Fibroblast of lung (primary cell): ENCODE measurements around the gene TMEM63C. TPM values are rescaled to one million over a fixed set of nuclear protein-coding genes. Genes with fewer than 3 reads are reported as not detected.

Experiments used
- DNase-seq, 2 donors: peaks; one replicate each; pipeline versions ENCODE4 v3.0.0 to v3.0.0-alpha.2; 2010; ENCODE audit warnings: low read depth in 2 of 2
- H2AFZ ChIP-seq: 2 replicates; pipeline ENCODE4 v1.5.1; 2012; ENCODE audit warnings: low read length, control low read depth, inconsistent platforms
- H3K27ac ChIP-seq: 2 replicates; pipeline ENCODE4 v1.5.1; 2011; ENCODE audit warnings: low read length, control low read depth; ENCODE audit not compliant: insufficient read depth
- H3K27me3 ChIP-seq: 2 replicates; pipeline ENCODE4 v1.5.1; 2011; ENCODE audit warnings: mild to moderate bottlenecking, low read length; ENCODE audit not compliant: control insufficient read depth, insufficient read depth
- H3K36me3 ChIP-seq: 2 replicates; pipeline ENCODE4 v1.5.1; 2011; ENCODE audit warnings: low read length; ENCODE audit not compliant: control insufficient read depth, insufficient read depth
- H3K4me1 ChIP-seq: 2 replicates; pipeline ENCODE4 v1.5.1; 2011; ENCODE audit warnings: low read length; ENCODE audit not compliant: control insufficient read depth, insufficient read depth; ENCODE audit errors: extremely low read depth
- H3K4me2 ChIP-seq: 2 replicates; pipeline ENCODE4 v1.5.1; 2011; ENCODE audit warnings: low read length, control low read depth; ENCODE audit not compliant: insufficient read depth; ENCODE audit errors: extremely low read depth
- H3K4me3 ChIP-seq, 4 experiments: fragments of 200-600 bp in 1 of 4; sonication (generic) in 1 of 4; replicated peaks in 1 of 4; 2 replicates each; pipeline ENCODE4 v1.5.1; 2011 to 2016; ENCODE audit warnings: low read length in 4 of 4, low read depth in 3 of 4, mild to moderate bottlenecking in 3 of 4, control low read depth in 2 of 4, inconsistent platforms in 1 of 4, mixed read lengths in 1 of 4; ENCODE audit not compliant: insufficient read depth in 1 of 4; ENCODE audit errors: control extremely low read depth in 1 of 4
- H3K79me2 ChIP-seq: 2 replicates; pipeline ENCODE4 v1.5.1; 2012; ENCODE audit warnings: mild to moderate bottlenecking, low read length, inconsistent platforms; ENCODE audit not compliant: control insufficient read depth, insufficient read depth
- H3K9ac ChIP-seq: 2 replicates; pipeline ENCODE4 v1.5.1; 2011; ENCODE audit warnings: mild to moderate bottlenecking, low read length, control low read depth; ENCODE audit not compliant: insufficient read depth
- H3K9me3 ChIP-seq: 2 replicates; pipeline ENCODE4 v1.5.1; 2012; ENCODE audit warnings: low read depth, low read length; ENCODE audit not compliant: control insufficient read depth, insufficient read depth
- H4K20me1 ChIP-seq: 2 replicates; pipeline ENCODE4 v1.5.1; 2011; ENCODE audit warnings: low read length; ENCODE audit not compliant: control insufficient read depth, insufficient read depth; ENCODE audit errors: extremely low read depth
- EZH2 ChIP-seq: IDR thresholded peaks from 2 replicates; pipeline ENCODE4 v1.5.1; 2012; ENCODE audit warnings: low read length, control low read depth, mild to moderate bottlenecking; ENCODE audit errors: missing control alignments
- polyA plus RNA-seq, 2 donors: library from polyadenylated mRNA; depleted of rRNA in 1 of 2; stranded (reverse) in 1 of 2; unstranded in 1 of 2; fragments of >200 nt; gene quantifications; 2 replicates each; pipeline ENCODE4 v1.2.1, GENCODE V29; 2011 to 2012; ENCODE audit warnings: missing spikeins in 1 of 2
- total RNA-seq: library from RNA; depleted of rRNA; stranded (reverse); fragments of >200 nt; gene quantifications from 2 replicates; pipeline ENCODE4 v1.2.1, GENCODE V29; 2014
- TF ChIP-seq, protein P1 (sequence below), 2 donors: IDR thresholded peaks in 1 of 2; conservative IDR thresholded peaks in 1 of 2; 1 replicate in 1 of 2; 2 replicates in 1 of 2; pipeline ENCODE4 v1.5.1; 2011 to 2012; ENCODE audit warnings: low read length in 2 of 2, control low read depth in 1 of 2, inconsistent platforms in 1 of 2, low read depth in 1 of 2, mild to moderate bottlenecking in 1 of 2

The TMEM63C gene
- total and polyA plus RNA-seq, 2 donors (not counting 1 experiment from before 2014, with no cell fraction given), result 0.66 TPM; not detected in 1

DNA sequence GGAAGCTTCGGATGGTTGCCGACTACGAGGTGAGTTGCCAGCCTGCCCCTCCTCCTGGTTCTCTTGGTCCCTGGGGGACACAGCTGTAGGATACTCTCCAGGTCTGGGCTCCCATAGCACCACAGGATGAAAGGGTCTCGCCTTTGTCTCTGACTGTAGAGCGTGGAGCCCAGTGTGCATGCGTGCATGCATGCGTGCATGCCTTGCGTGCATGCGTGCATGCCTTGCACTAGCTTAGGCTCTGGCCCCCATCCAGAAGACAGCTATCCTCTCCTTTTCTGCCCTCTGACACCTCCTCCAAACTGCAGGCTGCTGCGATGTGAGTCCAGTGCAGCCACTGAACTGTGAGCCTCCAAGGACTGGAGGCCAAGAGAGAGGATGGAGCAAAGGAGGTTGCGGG lies 70.3 kb downstream of the TMEM63C start:
- no peaks in the 10 kb centered on the region for H3K79me2 ChIP-seq
- DNase-seq, result no peak
- H2AFZ ChIP-seq, result no peak overlapping the region
- H3K4me1 ChIP-seq, result no peaks in the 10 kb centered on the region
- no peak overlapping the region for H3K27ac ChIP-seq
- TF ChIP-seq, protein P1, sequence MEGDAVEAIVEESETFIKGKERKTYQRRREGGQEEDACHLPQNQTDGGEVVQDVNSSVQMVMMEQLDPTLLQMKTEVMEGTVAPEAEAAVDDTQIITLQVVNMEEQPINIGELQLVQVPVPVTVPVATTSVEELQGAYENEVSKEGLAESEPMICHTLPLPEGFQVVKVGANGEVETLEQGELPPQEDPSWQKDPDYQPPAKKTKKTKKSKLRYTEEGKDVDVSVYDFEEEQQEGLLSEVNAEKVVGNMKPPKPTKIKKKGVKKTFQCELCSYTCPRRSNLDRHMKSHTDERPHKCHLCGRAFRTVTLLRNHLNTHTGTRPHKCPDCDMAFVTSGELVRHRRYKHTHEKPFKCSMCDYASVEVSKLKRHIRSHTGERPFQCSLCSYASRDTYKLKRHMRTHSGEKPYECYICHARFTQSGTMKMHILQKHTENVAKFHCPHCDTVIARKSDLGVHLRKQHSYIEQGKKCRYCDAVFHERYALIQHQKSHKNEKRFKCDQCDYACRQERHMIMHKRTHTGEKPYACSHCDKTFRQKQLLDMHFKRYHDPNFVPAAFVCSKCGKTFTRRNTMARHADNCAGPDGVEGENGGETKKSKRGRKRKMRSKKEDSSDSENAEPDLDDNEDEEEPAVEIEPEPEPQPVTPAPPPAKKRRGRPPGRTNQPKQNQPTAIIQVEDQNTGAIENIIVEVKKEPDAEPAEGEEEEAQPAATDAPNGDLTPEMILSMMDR (conservative IDR thresholded peaks at IDR 0.05 in 1 of 2, IDR thresholded peaks at IDR 0.05 in 1 of 2; ENCODE audit: low read depth in 1 of 2, low read length in 2 of 2), result no peak
- TF ChIP-seq EZH2, result no peak
- H3K9ac ChIP-seq, result no peak overlapping the region
- no peaks in the 10 kb centered on the region for H3K9me3 ChIP-seq
- no peaks in the 10 kb centered on the region for H3K36me3 ChIP-seq
- H3K27me3 ChIP-seq, result peaks cover 5% of the 10 kb centered on the region
- H3K4me3 ChIP-seq, result no peak overlapping the region
- H3K4me2 ChIP-seq, result no peak overlapping the region
- peaks cover 2% of the 10 kb centered on the region for H4K20me1 ChIP-seq

DNA sequence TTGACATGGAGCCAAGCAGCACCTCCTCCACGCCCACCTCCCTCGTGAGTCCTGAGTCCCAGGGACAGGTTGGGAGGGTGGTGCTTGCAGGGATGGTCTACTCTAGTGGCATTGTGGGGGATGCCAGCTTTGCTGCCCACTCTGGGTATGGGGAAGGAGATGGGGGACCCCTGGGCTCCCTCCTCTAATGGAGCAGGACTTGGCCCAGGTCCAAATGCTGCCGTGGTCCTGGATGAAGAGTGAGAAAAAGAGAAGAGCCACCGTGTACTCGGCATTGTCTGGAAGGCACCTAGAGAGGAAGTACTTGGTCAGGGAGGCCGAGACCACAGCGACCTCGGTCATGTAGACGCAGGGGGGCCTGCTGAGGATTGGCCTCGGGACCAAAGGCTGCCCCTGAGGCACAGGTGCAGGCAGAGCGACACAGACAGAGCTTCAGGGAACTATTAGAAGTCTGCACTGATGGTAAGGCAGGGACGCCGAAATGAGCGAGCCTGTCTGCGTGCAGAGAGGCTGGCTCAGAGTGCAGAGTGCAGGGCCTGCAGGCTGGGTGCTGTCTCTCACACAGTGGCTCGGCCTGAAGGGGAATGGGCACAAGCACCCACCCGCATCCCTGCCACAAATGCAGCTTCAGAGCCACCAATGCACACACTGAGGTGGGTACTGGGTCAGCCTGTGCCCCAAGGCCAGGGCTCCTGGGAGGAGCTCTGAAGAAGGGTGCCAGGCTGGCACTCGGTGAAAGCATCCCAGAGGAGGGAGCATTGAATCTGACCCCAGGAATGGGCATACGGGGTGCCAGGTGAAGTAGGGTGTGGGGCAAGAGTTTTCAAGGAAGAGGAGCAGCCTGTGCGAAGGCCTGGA lies 72.0 kb downstream of the TMEM63C start:
- Histone ChIP-seq H3K4me2 (no peak overlapping the region), H3K27ac (no peak overlapping the region), H4K20me1 (peaks cover 2% of the 10 kb centered on the region), H3K9me3 (no peaks in the 10 kb centered on the region), H3K9ac (no peak overlapping the region), H3K4me1 (no peaks in the 10 kb centered on the region), H3K79me2 (no peaks in the 10 kb centered on the region), H3K4me3 (no peak overlapping the region), H2AFZ (no peak overlapping the region), H3K27me3 (peaks cover 5% of the 10 kb centered on the region), H3K36me3 (no peaks in the 10 kb centered on the region)
- no peak for TF ChIP-seq EZH2
- TF ChIP-seq, protein P1 (conservative IDR thresholded peaks at IDR 0.05 in 1 of 2, IDR thresholded peaks at IDR 0.05 in 1 of 2; ENCODE audit: low read depth in 1 of 2, low read length in 2 of 2), result no peak
- DNase-seq, result no peak

DNA sequence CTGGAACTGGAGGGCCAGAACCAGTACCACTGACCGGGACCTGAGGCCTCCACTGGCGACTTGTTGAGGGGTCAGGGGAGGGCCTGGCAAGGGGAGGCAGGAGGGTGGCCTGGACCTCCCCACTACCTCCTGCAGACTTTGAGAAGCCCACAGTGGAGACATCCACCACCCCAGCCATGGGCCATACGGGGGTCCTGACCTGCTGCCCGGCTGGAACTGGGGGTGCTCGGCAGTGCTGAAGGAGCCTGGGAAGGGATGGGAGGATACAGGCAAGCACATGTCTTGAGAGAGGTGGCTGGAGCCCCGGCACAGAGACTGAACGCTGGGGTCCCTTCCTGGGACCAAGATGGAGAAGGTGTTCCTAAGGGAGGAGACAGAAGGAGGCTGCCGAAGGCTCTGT lies 75.1 kb downstream of the TMEM63C start:
- Histone ChIP-seq H3K4me2 (no peak overlapping the region), H3K4me3 (no peak overlapping the region), H4K20me1 (no peaks in the 10 kb centered on the region), H2AFZ (no peak overlapping the region), H3K4me1 (no peaks in the 10 kb centered on the region), H3K27ac (no peak overlapping the region), H3K9me3 (no peaks in the 10 kb centered on the region), H3K9ac (no peak overlapping the region), H3K79me2 (no peaks in the 10 kb centered on the region), H3K36me3 (no peaks in the 10 kb centered on the region), H3K27me3 (peaks cover 3% of the 10 kb centered on the region)
- DNase-seq, result no peak
- TF ChIP-seq, protein P1 (conservative IDR thresholded peaks at IDR 0.05 in 1 of 2, IDR thresholded peaks at IDR 0.05 in 1 of 2; ENCODE audit: low read depth in 1 of 2, low read length in 2 of 2), result no peak
- TF ChIP-seq EZH2, result no peak
